HG03135 (cell line): Measurements from ENCODE around the gene PIP4K2C.
A peak's percentile ranks its signal among the peaks of the same experiment; 100 is the strongest.

Source experiments
- ATAC-seq: cut with Tn5 transposase; IDR thresholded peaks from one replicate; pipeline ENCODE4 v1.9.1; 2021; ENCODE audit warnings: mild to moderate bottlenecking, moderate library complexity; ENCODE audit not compliant: unreplicated experiment

PIP4K2C gene

DNA sequence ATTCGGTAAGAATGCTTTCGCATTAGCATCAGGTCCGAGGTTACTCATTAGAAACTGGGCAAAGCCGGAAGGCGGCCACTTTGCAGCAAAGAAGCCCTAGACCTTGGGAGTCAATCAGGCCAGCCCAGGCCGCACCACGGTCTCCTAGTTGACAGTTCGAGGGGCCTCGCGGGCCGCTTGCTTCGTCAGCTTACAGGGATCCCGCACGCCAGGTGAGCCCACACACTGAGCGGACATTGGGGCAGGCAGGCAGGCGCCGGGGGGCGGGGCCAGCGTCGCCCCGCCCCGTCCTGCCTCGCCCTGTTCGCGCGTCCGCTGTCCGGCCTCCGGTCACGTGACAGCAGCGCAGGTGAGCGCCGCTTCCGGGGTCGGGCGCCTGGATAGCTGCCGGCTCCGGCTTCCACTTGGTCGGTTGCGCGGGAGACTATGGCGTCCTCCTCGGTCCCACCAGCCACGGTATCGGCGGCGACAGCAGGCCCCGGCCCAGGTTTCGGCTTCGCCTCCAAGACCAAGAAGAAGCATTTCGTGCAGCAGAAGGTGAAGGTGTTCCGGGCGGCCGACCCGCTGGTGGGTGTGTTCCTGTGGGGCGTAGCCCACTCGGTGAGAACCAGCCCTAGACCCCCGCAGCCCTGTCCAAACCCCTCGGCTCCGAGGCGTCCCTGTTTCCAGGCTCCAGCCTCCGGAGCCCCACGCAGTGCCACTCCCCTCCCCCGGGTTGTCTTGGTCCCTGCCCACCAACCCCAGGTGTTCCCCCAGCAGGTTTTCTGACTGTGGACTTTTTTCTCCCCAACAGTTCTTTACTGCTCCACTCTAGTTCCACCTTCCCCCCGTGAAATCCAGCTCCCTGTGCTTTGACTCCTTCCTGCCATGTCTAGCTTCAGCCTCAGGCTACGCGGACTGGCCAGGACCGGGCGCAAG is at the start of gene PIP4K2C:
Gene PIP4K2C, plus strand, starts transcription at position 329 of the 918 bp plus-strand sequence. Its CDS starts 98 bp downstream, at position 427.
- ATAC-seq: peak; percentile 91

DNA sequence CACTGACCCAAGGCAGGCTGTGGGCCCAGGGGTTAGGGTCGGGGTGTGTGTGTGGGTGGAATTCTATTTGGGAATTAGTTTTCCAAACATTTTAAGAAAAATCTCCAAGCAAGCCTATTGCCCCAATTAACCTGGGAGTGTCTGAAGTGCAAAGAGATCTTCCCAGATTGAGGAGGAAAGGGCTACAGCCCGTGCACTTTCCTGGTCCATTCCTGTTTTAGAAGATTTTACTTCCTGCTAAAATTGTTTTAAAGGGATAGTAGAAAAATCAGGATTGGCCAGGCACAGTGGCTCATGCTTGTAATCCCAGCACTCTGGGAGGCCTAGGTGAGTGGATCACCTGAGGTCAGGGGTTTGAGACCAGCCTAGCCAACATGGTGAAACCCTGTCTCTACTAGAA is 49.3 kb upstream of the PIP4K2C start:
- ATAC-seq: no peak

DNA sequence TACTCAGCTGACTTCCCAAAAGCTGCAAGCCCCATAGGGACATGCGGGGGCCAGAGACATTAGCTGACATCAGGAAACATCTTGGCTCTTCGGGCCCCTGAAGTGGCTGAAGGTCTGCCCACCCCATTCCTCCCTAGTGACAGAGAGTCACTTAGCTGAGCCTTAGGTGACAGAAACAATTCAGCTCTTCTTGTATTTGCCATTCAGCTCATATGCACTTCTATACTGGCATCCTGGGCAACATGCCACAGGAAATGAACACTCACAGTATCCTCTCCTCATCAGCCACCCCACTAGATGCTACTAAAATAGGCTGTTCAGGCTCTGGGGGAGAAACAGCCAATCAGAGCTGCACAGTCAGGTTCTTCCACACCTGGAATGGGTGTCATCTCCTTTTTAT is 47.4 kb upstream of the PIP4K2C start:
- no peak for ATAC-seq

DNA sequence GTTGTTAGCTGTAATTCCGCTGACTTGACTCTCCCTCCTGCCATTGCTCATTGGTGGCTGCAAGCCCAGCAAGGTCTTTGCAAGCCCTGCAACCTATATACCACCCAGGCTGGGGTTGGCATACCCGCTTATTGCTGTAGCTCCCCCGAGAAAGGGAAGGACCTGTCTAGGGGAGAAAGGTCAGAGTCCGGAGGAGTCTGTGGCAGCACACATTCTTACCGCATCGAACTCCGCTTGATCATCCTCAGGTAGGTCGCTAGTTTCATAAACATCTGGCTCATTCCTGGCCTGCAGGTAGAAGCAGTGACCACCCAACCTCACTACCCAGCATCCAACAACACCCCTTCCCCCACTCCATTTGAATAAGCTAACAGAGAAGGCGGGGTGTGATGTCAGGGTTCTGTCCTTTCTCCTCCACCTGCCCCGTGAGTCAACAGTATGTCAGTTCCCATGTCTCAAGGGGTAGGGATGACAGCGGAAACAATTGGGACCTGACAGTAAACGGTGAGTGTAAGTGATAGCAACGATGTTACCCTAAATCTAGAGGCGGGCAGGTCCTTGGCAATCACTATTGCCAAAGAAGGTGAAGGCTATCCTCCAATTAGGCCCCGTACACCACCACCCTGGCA is 45.1 kb upstream of the PIP4K2C start:
- ATAC-seq: no peak

DNA sequence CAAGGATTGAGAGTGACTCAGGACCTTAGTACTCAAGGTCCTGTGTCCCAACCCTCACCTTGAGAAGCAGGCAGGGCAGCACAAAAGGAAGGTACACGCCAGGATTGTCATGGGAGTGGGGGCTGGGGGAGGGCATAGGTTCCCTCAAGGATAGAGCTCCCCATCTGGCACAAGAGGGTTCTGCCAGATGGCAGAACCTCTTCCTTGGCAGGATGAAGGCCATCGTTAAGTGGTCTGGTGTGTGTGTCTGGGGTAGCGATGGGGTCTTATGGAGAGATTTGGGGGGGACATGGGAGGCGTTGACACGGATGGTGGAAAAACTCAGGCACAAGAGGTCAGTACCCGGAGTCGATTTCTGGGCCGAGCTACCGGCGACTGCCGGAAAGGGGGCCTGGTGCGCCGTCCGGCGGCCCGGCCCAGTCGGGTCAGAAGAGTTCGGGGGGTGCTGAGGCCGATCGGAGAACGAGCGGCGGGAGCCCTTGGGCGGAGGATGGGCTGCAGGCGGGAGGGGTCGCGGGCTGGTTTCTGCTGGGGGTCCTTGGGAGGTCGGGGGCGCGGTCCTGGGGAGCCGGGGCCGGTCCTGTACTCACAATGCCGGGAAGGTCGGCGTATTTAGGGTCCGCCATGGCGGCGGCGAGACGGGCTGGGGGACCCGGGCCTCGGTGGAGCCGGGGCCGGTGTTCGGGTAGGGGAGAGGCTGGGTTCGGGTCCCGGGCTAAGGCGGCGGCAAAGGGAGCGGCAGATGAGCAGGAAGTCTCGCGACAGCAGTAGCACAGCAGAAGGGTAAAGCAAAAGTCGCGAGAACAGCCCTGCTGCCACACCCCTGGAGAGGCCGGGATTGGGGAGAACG is 44.3 kb upstream of the PIP4K2C start, which contains the start of gene DCTN2:
Gene DCTN2, minus strand, starts transcription at position 755 of the 850 bp plus-strand sequence. Its CDS starts 129 bp downstream, at position 626.
- peak; percentile 94 for ATAC-seq

DNA sequence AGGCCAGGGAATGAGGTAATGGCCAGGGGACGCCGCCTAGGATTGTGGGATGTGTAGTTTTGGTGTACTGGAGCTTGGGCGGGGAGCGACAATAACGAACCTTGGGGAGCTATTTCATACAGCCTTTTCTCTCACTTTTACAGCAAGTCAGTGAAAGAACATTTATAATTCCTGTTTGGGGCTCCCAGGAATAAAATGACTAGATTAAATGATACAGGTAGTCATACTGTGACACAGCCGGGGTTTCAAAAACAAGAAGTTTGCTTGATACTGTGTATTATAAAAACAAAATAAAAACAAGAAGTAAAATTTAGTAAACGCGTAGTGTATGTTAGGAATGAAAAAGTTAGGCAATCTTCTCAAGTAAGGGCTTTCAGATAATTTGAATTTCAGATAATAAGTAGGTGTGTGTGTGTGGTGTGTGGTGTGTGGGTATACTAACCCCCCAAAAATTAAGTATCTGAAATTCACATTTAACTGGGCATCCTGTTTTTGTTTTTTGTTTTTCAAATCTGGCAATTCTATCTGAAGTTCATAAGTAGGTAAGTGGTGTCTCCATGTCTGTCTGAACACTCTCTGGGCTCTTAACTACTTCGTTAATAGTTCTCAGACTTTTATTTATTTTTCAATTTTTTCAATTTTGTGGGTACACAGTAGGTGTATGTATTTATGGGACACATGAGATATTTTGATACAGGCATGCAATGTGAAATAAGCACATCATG is 43.5 kb upstream of the PIP4K2C start:
- ATAC-seq: no peak

DNA sequence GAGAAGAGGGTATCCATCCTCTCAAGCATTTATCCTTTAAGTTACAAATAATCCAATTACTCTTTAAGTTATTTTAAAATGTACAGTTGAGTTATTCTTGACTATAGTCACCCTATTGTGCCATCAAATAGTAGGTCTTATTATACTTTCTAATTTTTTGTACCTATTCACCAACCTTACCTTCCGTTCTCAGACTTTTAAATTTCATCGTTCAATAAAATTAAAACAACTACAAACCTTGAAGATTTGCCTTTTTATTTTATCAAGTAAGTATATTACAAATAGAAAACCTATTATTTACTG is 43.0 kb upstream of the PIP4K2C start:
- no peak for ATAC-seq

DNA sequence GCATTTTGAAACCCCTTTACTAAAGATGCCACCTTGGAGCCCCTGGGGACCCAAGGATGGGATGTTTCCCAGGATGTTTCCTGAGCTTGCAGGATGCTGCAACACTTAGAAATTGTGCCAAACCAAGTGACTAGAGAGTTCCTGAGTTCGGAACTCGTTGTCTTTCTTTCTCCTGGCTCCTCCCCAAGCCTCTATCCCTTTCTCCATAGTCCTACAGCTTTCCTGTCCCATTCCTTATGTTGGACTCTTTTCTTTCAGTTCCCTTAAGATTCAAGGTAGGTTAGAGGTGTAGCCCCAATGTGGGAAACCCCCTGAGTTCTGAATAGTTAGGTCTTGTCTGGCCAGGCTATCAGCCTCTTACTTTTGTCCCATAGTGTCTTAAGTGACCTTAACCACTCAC is 42.5 kb upstream of the PIP4K2C start:
- ATAC-seq: no peak

DNA sequence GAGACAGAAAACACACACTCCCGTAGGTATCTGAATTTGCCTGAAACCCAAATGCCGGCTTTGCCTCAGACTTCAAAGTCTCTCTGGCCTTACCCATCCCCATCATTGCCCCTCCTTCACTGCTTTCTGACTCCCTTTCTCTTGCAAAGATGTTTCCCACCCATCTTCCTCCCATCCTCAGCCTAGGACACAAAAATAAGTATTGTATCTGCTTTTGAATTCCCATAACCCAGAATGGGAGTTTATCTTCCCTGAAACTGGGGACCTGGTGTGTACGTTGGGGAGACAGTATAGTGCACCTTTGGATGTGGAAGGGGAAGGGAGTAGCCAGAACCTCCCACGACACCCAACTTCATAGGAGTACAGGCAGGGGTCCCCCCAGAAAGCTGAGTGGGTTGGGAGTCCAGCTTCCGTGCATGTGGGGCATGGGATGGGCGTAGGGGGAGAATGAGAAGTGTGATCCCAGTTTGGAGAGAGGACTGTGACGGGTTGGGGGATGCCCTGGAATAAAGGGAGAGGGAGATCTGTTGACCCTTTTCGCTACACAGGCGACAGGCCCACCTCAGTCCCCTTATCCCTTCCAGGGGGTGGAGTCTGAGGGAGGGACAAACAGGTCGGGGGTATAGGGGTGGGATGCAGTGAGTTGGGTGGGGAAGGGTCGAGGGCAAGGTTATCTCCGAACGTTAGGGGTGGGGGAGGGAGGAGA is 41.6 kb upstream of the PIP4K2C start:
- ATAC-seq: no peak

DNA sequence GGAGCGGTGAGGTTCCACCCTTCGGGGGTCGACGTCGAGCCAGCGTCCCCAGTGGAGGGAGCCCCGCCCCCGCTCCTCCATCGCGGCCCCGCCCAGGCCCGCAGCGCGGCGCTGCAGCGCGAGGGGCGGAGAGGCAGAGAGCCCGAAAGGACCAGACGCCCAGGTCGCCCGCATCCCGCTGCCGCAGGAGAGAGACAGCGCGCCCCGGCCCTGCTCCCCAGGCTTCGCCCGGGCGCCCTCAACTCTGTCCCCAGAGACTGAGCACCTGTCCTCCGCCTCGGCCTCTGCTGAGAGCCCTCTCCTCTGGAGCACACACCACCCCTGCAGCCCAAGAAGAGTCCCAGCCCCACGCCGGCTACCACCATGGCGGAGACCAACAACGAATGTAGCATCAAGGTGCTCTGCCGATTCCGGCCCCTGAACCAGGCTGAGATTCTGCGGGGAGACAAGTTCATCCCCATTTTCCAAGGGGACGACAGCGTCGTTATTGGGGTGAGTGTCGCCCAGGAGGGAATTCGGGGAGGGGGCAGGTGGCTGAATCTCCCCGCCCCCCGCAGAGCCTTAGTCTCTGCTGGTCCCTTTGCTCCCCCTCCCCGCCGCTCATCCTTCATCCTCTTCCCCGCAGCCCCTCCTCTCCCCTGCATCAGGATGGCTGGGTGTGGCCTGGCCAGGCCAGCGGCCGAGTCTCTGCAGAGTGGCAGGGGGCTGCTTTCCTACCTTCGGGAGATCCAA is 40.9 kb upstream of the PIP4K2C start, which contains the start of gene KIF5A:
Gene KIF5A, plus strand, starts transcription at position 136 of the 732 bp plus-strand sequence. Its CDS starts 228 bp downstream, at position 364.
- ATAC-seq: no peak

DNA sequence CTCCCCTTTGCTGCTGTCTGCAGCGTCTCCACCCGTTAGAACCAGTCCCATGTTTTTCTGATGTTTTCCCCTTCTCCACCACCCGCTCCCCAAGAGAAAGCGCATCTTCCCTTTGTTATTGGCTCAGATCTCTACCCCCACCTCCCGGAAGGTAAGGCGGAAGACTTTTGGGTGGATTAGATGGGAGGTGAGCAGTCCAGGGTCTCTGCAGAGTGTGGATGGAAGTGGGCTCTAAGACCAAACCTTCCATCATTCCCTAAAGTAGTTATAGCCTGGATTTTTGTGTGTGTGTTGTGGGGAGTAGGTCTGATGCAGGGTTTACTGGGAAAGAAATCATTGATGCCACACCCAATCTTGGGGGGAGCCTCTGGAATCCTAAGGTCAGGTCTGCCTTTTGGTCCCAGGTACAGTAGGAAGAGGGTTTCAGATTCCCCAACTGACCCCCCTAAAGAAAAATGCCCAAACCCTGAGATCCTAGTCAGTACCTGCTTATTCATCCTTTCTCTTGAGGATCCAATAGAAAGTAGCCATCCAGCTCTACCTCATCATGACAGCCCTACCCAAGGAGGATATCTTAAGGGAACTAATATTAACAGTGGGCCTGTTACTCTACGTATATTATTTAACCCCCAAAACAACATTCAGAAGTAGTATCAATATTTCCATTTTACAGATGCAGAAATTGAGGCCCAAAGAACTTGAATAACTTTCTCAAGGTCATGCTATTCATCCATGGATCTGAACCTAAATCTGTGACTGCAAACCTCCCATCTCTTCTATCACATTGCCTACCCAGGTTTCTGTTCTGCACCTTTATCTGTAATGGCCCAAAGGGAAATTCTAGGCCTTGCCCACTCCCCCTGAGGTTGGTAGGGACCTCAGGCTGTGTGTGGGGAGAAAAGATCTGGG is 40.1 kb upstream of the PIP4K2C start:
- no peak for ATAC-seq

DNA sequence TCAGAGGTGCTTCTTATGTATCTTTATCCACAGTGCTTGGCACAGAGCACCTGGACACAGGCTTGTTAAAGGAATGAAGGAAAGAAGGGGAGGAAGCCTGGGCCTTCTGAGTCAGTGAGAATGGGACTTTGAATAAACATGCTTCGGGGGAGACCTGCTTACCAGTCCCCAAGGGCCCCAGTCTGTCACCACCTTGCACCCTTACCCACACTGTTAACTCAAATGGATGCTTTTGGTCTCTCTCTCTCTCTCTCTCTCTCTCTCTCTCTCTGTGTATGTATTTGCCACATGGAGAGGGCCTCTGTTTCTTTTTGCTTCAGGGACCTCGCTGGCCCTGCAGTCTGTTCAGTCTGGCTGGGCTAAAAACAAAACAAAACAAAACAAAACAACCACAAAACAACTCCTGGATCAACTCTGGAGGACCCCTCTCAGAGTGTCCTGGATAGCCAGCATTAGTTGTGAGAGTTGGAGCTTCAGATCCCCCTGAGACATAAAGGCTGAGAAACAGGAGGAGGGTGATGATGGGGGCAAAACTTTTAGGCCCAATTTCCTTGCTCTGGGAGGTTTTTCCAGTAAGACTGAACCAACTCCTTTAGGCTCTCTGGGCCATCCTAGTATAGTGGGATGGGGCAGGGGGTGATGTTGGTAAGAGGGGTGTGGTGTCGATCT is 39.2 kb upstream of the PIP4K2C start:
- no peak for ATAC-seq

DNA sequence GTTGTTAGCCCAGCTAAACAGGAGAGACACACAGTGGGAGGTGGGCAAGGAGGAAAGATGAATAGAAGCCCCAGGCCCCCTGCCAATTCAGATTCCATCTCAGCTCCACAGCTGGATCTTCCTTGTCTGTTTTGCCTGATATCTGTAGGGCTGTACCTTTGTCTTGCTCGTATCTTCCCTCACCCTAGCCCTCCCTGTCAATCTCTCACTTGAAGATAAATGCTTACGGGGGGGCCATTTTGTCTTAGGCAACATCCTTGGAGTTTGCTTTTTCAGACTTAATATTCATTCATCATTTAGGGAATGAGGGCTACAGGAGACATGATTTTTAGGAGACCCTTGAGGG is 38.7 kb upstream of the PIP4K2C start:
- no peak for ATAC-seq

DNA sequence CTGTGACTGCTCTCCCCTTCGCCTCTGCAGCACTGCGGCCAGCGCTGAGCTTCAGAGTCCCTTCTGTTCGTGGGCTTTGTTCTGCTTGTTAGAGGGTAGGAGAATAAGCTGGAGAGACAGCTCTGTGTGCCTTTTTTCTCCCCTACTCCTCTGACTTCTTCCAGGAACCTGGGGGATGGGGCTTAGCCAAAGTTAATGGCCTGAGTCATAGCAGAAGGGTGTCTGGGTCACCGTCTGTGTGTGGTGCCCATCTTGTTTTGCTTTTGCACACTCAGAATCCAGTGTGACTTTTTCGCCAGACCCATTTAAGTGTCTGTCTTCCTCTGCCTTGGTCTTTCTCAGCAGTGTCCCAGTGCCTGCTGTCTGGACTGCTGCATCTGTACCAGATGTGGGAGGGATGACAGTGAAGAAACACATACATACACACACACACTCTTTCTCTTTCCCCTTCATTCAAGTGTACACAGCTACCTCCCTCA is 38.1 kb upstream of the PIP4K2C start:
- ATAC-seq: no peak

DNA sequence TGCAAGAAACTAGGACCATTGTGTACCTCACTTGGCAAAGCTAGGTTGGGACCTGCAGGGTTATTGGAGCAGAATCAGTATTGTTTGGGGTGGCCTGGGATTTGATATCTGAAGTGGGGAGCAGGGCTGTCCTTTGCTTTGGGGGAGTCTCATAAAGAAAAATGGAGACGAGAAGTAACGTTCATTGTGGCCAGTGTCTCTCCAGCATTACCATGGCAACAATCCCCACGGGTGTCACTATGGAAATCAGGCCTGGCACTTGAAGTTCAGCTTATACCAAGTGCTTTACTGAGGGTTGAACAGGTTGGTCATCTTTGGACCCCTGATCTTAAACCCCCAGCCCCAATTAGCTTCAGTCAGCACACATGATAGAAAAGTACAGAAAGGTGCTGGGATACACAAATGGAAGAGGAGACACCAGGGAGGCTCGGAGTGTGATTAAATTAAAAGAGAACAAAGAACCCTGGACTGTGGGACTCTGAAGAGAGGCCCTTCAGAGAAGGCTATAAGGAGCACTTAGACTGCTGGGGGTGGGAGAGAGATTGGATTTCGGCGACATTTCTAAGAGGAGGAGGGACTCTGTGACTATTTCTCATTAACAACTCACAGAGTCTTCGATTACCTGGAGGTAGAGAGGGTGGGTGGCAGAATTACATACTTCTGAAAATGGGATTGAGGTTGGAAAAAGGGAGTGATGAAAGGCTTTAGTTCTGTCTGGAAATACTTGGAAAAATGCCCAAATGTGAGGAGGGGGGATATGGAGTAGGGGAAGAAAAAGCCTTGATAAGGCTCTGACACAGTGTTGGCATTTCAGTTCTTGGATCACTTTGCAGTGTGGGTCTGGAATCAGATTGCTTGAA is 37.4 kb upstream of the PIP4K2C start:
- ATAC-seq: no peak

DNA sequence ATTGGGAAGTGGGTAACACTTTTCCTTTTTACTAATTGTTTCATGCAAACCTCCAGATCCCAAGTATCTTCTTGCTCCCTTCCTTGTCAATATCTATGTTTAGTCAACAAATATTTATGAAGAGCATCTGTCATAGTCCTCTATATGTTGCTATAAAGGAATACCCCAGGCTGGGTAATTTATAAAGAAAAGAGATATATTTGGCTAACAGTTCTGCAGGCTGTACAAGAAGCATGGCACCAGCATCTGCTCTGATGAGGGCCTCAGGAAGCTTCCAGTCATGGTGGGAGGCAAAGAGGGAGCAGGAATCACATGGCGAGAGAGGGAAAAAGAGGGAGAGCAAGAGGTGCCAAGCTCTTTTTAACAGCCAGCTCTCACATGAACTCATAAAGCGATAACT is 36.5 kb upstream of the PIP4K2C start:
- no peak for ATAC-seq

DNA sequence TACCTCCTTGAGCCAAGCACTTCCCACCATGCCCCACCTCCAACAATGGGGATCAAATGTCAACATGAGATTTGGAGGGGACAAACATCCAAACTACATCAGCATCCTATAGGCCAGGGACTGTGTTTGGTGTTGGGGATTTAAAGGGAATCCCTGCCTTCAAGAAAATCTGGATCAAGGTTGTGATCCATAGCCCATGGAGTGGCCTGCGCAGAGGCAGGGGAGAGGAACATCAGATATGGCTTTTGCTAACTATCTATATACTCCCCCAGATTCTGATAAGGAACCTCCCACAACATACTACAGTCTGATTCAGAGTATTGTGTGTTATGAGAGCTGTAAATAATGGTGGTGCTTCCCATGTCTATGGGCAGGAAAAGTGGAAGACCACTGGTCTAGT is 36.1 kb upstream of the PIP4K2C start:
- no peak for ATAC-seq
